MCF 10A (cell line): Measurements from ENCODE around the gene NYNRIN. TPM values are rescaled to one million over a fixed set of nuclear protein-coding genes. Genes with fewer than 3 reads are reported as not detected.
A peak's percentile ranks its signal among the peaks of the same experiment; 100 is the strongest.

ENCODE experiments used
- BruUV-seq: library from RNA; stranded (reverse); fragments of 400-500 nt; replicated peaks from 2 replicates; lab custom pipeline; 2021; lab: Mats Ljungman, UMichigan
- CTCF ChIA-PET: fragments of 300-600 bp; sonication (Branson Sonifier 250); formaldehyde crosslinking; extraction: SDS; loops from one replicate; lab custom pipeline; 2021; ENCODE audit warnings: antibody characterized with exemption, inconsistent platforms; lab: Yijun Ruan, JAX
- POLR2A ChIA-PET: fragments of 300-600, 350-650 bp; sonication (Branson Sonifier 250); formaldehyde crosslinking; extraction: SDS; loops from one replicate; lab custom pipeline; 2020; ENCODE audit warnings: antibody characterized with exemption, inconsistent platforms; lab: Yijun Ruan, JAX
- DNase-seq: peaks from one replicate; pipeline ENCODE4 v3.0.0-alpha.2; 2018; ENCODE audit not compliant: unreplicated experiment
- H3K27ac Mint-ChIP-seq: one replicate; pipeline ENCODE4 v1.8.0; 2022; ENCODE audit warnings: mild to moderate bottlenecking, low read depth, mixed read lengths; ENCODE audit not compliant: unreplicated experiment
- H3K27me3 Mint-ChIP-seq: one replicate; pipeline ENCODE4 v1.8.0; 2022; ENCODE audit warnings: mixed read lengths; ENCODE audit not compliant: insufficient read depth, unreplicated experiment
- H3K36me3 Mint-ChIP-seq: one replicate; pipeline ENCODE4 v1.8.0; 2022; ENCODE audit warnings: mild to moderate bottlenecking, moderate library complexity, mixed read lengths; ENCODE audit not compliant: insufficient read depth, unreplicated experiment
- H3K4me1 Mint-ChIP-seq: one replicate; pipeline ENCODE4 v1.8.0; 2022; ENCODE audit warnings: mixed read lengths; ENCODE audit not compliant: insufficient read depth, unreplicated experiment
- H3K4me3 Mint-ChIP-seq: one replicate; pipeline ENCODE4 v1.8.0; 2022; ENCODE audit warnings: mild to moderate bottlenecking, moderate library complexity, mixed read lengths; ENCODE audit not compliant: unreplicated experiment
- H3K9me3 Mint-ChIP-seq: one replicate; pipeline ENCODE4 v1.8.0; 2022; ENCODE audit warnings: mixed read lengths; ENCODE audit not compliant: unreplicated experiment
- intact Hi-C: fragments of 100-400 bp; cut with micrococcal nuclease; formaldehyde crosslinking; loops from 2 replicates; pipeline ENCODE4 v1.14.1; 2022
- total RNA-seq: library from RNA; stranded (reverse); gene quantifications from 2 replicates; pipeline ENCODE4 v1.2.3, GENCODE V29; 2022
- TF ChIP-seq, protein P1 (sequence below): fragments of 200-600 bp; IDR thresholded peaks from one replicate; pipeline ENCODE4 v1.8.0; 2022; ENCODE audit warnings: antibody characterized with exemption, mild to moderate bottlenecking; ENCODE audit not compliant: unreplicated experiment

Gene NYNRIN
- total RNA-seq, 1 experiment from 2014 or later: not detected

DNA sequence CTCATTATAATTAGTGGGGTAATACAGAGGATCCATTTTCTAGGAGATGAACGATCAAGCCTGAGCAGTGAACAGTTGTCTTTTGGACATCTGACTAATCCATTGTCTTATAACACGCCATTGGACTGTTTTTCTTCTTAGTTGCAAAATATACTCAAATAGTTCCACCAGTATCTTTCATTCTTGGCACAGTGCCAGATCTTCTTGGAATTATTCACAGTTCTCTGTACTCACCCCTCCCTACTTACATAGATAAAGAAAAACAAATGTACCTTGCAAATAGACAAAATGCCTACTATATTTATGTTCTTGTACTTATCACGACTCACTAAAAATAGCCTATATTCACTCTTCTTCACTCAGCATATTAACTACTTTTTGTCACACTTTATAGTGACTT is 26.9 kb downstream of the NYNRIN start:
- CTCF ChIA-PET: interaction anchor here (0.9 to 4.6 kb wide), 16 partner anchors 11 to 128 kb away, joined by 3 to 41 read pairs (median 4); partner anchors contain the start of genes CIDEB and LTB4R2
- no peaks in the 10 kb centered on the region for H3K9me3 Mint-ChIP-seq
- peak; percentile 84 for DNase-seq
- intact Hi-C loops: no loop called here
- peaks cover 31% of the 10 kb centered on the region for H3K4me1 Mint-ChIP-seq
- no peaks in the 10 kb centered on the region for H3K27me3 Mint-ChIP-seq
- no peaks in the 10 kb centered on the region for H3K36me3 Mint-ChIP-seq
- no peak overlapping the region for H3K4me3 Mint-ChIP-seq
- TF ChIP-seq, protein P1, sequence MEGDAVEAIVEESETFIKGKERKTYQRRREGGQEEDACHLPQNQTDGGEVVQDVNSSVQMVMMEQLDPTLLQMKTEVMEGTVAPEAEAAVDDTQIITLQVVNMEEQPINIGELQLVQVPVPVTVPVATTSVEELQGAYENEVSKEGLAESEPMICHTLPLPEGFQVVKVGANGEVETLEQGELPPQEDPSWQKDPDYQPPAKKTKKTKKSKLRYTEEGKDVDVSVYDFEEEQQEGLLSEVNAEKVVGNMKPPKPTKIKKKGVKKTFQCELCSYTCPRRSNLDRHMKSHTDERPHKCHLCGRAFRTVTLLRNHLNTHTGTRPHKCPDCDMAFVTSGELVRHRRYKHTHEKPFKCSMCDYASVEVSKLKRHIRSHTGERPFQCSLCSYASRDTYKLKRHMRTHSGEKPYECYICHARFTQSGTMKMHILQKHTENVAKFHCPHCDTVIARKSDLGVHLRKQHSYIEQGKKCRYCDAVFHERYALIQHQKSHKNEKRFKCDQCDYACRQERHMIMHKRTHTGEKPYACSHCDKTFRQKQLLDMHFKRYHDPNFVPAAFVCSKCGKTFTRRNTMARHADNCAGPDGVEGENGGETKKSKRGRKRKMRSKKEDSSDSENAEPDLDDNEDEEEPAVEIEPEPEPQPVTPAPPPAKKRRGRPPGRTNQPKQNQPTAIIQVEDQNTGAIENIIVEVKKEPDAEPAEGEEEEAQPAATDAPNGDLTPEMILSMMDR: no peak
- no TSS peak for BruUV-seq
- POLR2A ChIA-PET: interaction anchor here (0.6 to 2.9 kb wide), 16 partner anchors 10 to 238 kb away, joined by 3 to 15 read pairs (median 4); partner anchors contain the start of genes LTB4R2 and SDR39U1
- H3K27ac Mint-ChIP-seq: peak overlapping the region; percentile 80

DNA sequence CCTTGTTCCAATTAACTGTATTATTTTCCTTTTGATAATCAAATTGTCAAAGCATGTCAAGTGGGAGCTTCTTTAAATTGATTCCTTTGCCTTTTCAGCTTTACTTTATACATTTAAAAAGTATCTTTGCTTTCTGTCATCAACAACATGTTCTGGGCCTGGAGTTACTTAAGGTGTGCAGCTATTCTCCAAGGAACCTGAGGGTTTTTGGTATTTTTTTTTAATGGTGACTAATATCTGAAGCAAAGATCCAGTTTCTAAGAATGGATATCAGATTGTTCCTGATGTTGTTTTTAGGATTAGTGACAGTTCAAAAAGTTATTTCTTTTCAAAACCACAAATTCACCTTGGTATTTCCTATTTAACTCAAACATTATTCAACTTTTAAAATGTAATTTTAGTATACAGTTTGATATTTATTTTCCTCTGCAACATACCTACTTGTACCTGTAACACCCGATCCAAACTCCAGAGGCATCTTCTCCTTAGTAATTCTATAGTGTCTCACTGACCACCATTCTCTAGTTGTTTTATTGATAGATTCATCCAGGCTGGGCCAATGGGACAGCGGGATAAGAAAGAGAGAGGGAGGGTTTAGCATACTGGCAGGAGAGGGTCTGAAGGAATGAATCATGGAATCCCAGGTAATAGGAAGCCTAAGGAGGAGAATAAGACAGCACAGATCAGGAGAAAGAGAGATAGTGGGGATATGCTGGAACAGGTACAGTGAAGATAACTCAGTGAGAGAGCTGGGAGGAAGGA is 27.5 kb downstream of the NYNRIN start:
- peak overlapping the region; percentile 80 for H3K27ac Mint-ChIP-seq
- CTCF ChIA-PET: interaction anchor here (1.2 to 12.0 kb wide), 8 partner anchors 10 to 93 kb away, joined by 3 to 626 read pairs (median 4); partner anchors contain the start of genes ADCY4 and RIPK3
- POLR2A ChIA-PET: interaction anchor here (0.6 to 2.9 kb wide), 12 partner anchors 8 to 237 kb away, joined by 3 to 15 read pairs (median 4); partner anchors contain the start of gene SDR39U1

DNA sequence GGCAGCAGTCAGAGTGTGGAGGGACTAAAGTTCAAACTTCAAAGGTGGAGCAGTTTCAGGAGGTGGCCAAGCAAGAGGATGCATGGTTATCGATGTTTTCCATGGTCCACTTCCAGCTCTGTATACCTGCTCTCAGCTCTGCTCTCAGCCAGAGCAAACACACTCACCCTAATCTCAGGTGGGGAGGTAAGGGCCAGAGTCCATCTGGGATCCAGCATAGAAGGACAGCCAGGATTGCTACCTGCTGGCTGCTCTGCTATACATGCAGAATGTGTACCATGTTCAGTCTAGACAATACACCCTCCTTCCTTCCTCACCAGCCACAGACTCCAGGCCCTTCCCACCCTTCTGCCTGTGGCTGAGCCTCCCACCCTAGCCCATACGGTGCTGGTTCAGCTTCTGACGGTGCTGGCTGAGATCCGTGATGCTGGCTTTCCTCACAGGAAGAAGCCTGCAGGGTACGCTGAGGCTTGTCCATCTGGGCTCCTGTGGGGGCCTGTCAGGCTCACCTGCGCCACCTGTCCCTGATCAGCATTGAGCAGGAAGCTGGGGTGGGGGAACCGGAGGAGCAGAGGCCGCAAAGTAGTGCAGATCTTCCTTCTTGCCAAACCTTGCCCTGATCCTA is 28.2 kb downstream of the NYNRIN start:
- no TSS peak for BruUV-seq
- Mint-ChIP-seq H3K4me3 (no peak overlapping the region), H3K4me1 (peaks cover 36% of the 10 kb centered on the region), H3K9me3 (no peaks in the 10 kb centered on the region), H3K36me3 (peaks cover 8% of the 10 kb centered on the region), H3K27ac (peak overlapping the region; percentile 80), H3K27me3 (no peaks in the 10 kb centered on the region)
- intact Hi-C loops: no loop called here
- POLR2A ChIA-PET: interaction anchor here (0.7 to 2.9 kb wide), 7 partner anchors 9 to 108 kb away, joined by 3 to 15 read pairs (median 4); partner anchors contain the start of gene SDR39U1
- DNase-seq: no peak
- TF ChIP-seq, protein P1: no peak
- CTCF ChIA-PET: interaction anchor here (1.2 to 12.0 kb wide), 4 partner anchors 9 to 92 kb away, joined by 3 to 626 read pairs (median 17); partner anchors contain the start of genes ADCY4 and RIPK3

More for the DNA sequence above, 27.5 kb downstream of the NYNRIN start:
- H3K4me1 Mint-ChIP-seq: peaks cover 31% of the 10 kb centered on the region
- DNase-seq: no peak
- intact Hi-C loops: no loop called here
- TF ChIP-seq, protein P1: no peak
- no peaks in the 10 kb centered on the region for H3K9me3 Mint-ChIP-seq
- H3K27me3 Mint-ChIP-seq: no peaks in the 10 kb centered on the region
- H3K4me3 Mint-ChIP-seq: no peak overlapping the region
- no TSS peak for BruUV-seq
- H3K36me3 Mint-ChIP-seq: peaks cover 1% of the 10 kb centered on the region
